ENCODE measurements around the gene THNSL1.

GRCh38 chr10:25068152-25069058 lies 52.0 kb downstream of the THNSL1 start:
- TF ChIP-seq EZH2 (IDR thresholded peaks at IDR 0.05; ENCODE audit: low read length, missing control alignments) (no peak), CTCF (conservative IDR thresholded peaks at IDR 0.05 in 1 of 2, IDR thresholded peaks at IDR 0.05 in 1 of 2; ENCODE audit: low read depth in 1 of 2, low read length in 2 of 2) (no peak)
